Osteoblast (primary cell): ENCODE measurements around the gene LRRK2. TPM values are rescaled to one million over a fixed set of nuclear protein-coding genes. Genes with fewer than 3 reads are reported as not detected.

Source experiments
- DNase-seq: peaks from one replicate; pipeline ENCODE4 v3.0.0; 2011; ENCODE audit warnings: low spot score, mixed read lengths; ENCODE audit not compliant: insufficient read length; ENCODE audit errors: missing footprints
- H2AFZ ChIP-seq: 2 replicates; pipeline ENCODE4 v1.6.0; 2011; ENCODE audit warnings: mild to moderate bottlenecking, low read length
- H3K27ac ChIP-seq: 2 replicates; pipeline ENCODE4 v1.5.1; 2011; ENCODE audit warnings: mild to moderate bottlenecking, low read depth, low read length, moderate library complexity
- H3K27me3 ChIP-seq: 2 replicates; pipeline ENCODE4 v1.6.0; 2012; ENCODE audit warnings: mild to moderate bottlenecking, control low read depth, inconsistent platforms, low read length, moderate library complexity; ENCODE audit not compliant: insufficient read depth
- H3K36me3 ChIP-seq: 2 replicates; pipeline ENCODE4 v1.5.1; 2011; ENCODE audit warnings: mild to moderate bottlenecking, low read length, control low read depth, moderate library complexity; ENCODE audit not compliant: insufficient read depth
- H3K4me1 ChIP-seq: 2 replicates; pipeline ENCODE4 v1.5.1; 2011; ENCODE audit warnings: mild to moderate bottlenecking, low read length, control low read depth, moderate library complexity; ENCODE audit not compliant: insufficient read depth
- H3K4me2 ChIP-seq: 2 replicates; pipeline ENCODE4 v1.6.0; 2011; ENCODE audit warnings: mild to moderate bottlenecking, low read length; ENCODE audit not compliant: insufficient read depth
- H3K4me3 ChIP-seq: fragments of 200-600 bp; sonication (generic); 3 replicates; pipeline ENCODE4 v1.5.1; 2012; ENCODE audit warnings: mild to moderate bottlenecking, low read length, inconsistent platforms; ENCODE audit not compliant: insufficient read depth
- H3K79me2 ChIP-seq: 2 replicates; pipeline ENCODE4 v1.6.0; 2012; ENCODE audit warnings: mild to moderate bottlenecking, low read length, control low read depth, inconsistent platforms; ENCODE audit not compliant: insufficient read depth
- H3K9me3 ChIP-seq: 2 replicates; pipeline ENCODE4 v1.5.1; 2011; ENCODE audit warnings: low read depth, low read length, control low read depth
- H4K20me1 ChIP-seq: 2 replicates; pipeline ENCODE4 v1.6.0; 2012; ENCODE audit warnings: mild to moderate bottlenecking, low read length, control low read depth; ENCODE audit not compliant: insufficient read depth
- CTCF ChIP-seq: IDR thresholded peaks from 2 replicates; pipeline ENCODE4 v1.5.1; 2011; ENCODE audit warnings: mild to moderate bottlenecking, low read depth, low read length, moderate library complexity; ENCODE audit errors: extremely low read depth
- total RNA-seq: library from RNA; depleted of rRNA; stranded (reverse); fragments of >200 nt; gene quantifications from 2 replicates; pipeline ENCODE4 v1.2.3, GENCODE V29; 2012

Gene LRRK2
- total RNA-seq, 1 donor: 5.1 TPM

- Histone ChIP-seq H3K27ac (peak overlapping the region; percentile 52), H3K27me3 (no peaks in the 10 kb centered on the region), H4K20me1 (no peaks in the 10 kb centered on the region), H3K4me3 (peak overlapping the region; percentile 36), H3K4me1 (peaks cover 22% of the 10 kb centered on the region), H3K36me3 (no peaks in the 10 kb centered on the region), H3K9me3 (no peaks in the 10 kb centered on the region), H3K79me2 (no peaks in the 10 kb centered on the region), H3K4me2 (peak overlapping the region; percentile 73), H2AFZ (peak overlapping the region; percentile 88)
- peak; percentile 89 for DNase-seq
- TF ChIP-seq CTCF: no peak
Measured at GRCh38 chr12:40226705-40227104, 1.9 kb downstream of the LRRK2 start.

- no peaks in the 10 kb centered on the region for H3K79me2 ChIP-seq
- no peaks in the 10 kb centered on the region for H3K9me3 ChIP-seq
- TF ChIP-seq CTCF: no peak
- no peaks in the 10 kb centered on the region for H4K20me1 ChIP-seq
- H3K27ac ChIP-seq: no peak overlapping the region
- H3K4me3 ChIP-seq: no peak overlapping the region
- DNase-seq: no peak
- peaks cover 22% of the 10 kb centered on the region for H3K4me1 ChIP-seq
- H3K27me3 ChIP-seq: no peaks in the 10 kb centered on the region
- H3K36me3 ChIP-seq: no peaks in the 10 kb centered on the region
- H3K4me2 ChIP-seq: no peak overlapping the region
- no peak overlapping the region for H2AFZ ChIP-seq
Measured at GRCh38 chr12:40227447-40227846, 2.6 kb downstream of the LRRK2 start.

GRCh38 chr12:40228727-40229126, 3.9 kb downstream of the LRRK2 start:
- no peaks in the 10 kb centered on the region for H3K36me3 ChIP-seq
- no peaks in the 10 kb centered on the region for H3K27me3 ChIP-seq
- H3K27ac ChIP-seq: no peak overlapping the region
- no peak overlapping the region for H3K4me2 ChIP-seq
- DNase-seq: no peak
- no peak overlapping the region for H2AFZ ChIP-seq
- H3K4me1 ChIP-seq: peaks cover 22% of the 10 kb centered on the region
- H3K9me3 ChIP-seq: no peaks in the 10 kb centered on the region
- no peak overlapping the region for H3K4me3 ChIP-seq
- no peaks in the 10 kb centered on the region for H4K20me1 ChIP-seq
- no peaks in the 10 kb centered on the region for H3K79me2 ChIP-seq
- TF ChIP-seq CTCF: no peak

GRCh38 chr12:40229690-40230651, 5.2 kb downstream of the LRRK2 start:
- H3K27me3 ChIP-seq: no peaks in the 10 kb centered on the region
- no peaks in the 10 kb centered on the region for H4K20me1 ChIP-seq
- H3K4me2 ChIP-seq: no peak overlapping the region
- TF ChIP-seq CTCF: no peak
- no peak overlapping the region for H3K27ac ChIP-seq
- DNase-seq: peak; percentile 47
- no peaks in the 10 kb centered on the region for H3K36me3 ChIP-seq
- H3K79me2 ChIP-seq: no peaks in the 10 kb centered on the region
- peaks cover 17% of the 10 kb centered on the region for H3K4me1 ChIP-seq
- H2AFZ ChIP-seq: no peak overlapping the region
- no peak overlapping the region for H3K4me3 ChIP-seq
- H3K9me3 ChIP-seq: no peaks in the 10 kb centered on the region
